ENCODE data around the gene LMTK3. TPM values are rescaled to one million over a fixed set of nuclear protein-coding genes. Genes with fewer than 3 reads are reported as not detected.

The LMTK3 gene
- total and polyA plus RNA-seq, 9 of the 15 experiments (the other 6 are each of a cell fraction or from before 2014, with no cell fraction given), result 0.35 to 12.3 (median 2.0) TPM; not detected in 2

- no peak for TF ChIP-seq JUN (IDR thresholded peaks at IDR 0.05; ENCODE audit: borderline replicate concordance, low read depth, low read length)
- no peak for TF ChIP-seq JUN (CRISPR knock-in tag; IDR thresholded peaks at IDR 0.05; ENCODE audit: borderline replicate concordance)
- TF ChIP-seq ZNF277 (CRISPR knock-in tag; IDR thresholded peaks at IDR 0.05; ENCODE audit: borderline replicate concordance), result no peak
- no peak for TF ChIP-seq THAP7 (CRISPR knock-in tag; IDR thresholded peaks at IDR 0.05)
- no peak for TF ChIP-seq FOXA3 (CRISPR knock-in tag; conservative IDR thresholded peaks at IDR 0.05 in 1 of 2, IDR thresholded peaks at IDR 0.05 in 1 of 2)
- TF ChIP-seq ATF3 (IDR thresholded peaks at IDR 0.05), result no peak
- no peak for TF ChIP-seq ATF3 (CRISPR knock-in tag; conservative IDR thresholded peaks at IDR 0.05)
- TF ChIP-seq YY1 (IDR thresholded peaks at IDR 0.05; ENCODE audit: borderline replicate concordance in 1 of 3, control insufficient read depth in 1 of 3, extremely low read depth in 1 of 3, insufficient read depth in 3 of 3, insufficient read length in 1 of 3, insufficient replicate concordance in 2 of 3, low read depth in 1 of 3, low read length in 2 of 3), result peak; percentile 29 to 86 (median 83)
- TF ChIP-seq RAD51 (IDR thresholded peaks at IDR 0.05; ENCODE audit: borderline replicate concordance, low read depth), result no peak
- TF ChIP-seq SP1 (CRISPR knock-in tag; IDR thresholded peaks at IDR 0.05), result peak; percentile 98
- peak; percentile 89 for TF ChIP-seq ATF7 (IDR thresholded peaks at IDR 0.05)
- TF ChIP-seq SP2 (IDR thresholded peaks at IDR 0.05; ENCODE audit: extremely low read depth, low read depth, low read length, poor library complexity, severe bottlenecking), result peak; percentile 90
- TF ChIP-seq HDGF (IDR thresholded peaks at IDR 0.05), result no peak; the same call in 1 of the 2 replicates
- no peak for TF ChIP-seq NR2C1 (IDR thresholded peaks at IDR 0.05)
- TF ChIP-seq NR2C1 (tag; IDR thresholded peaks at IDR 0.05), result no peak
- TF ChIP-seq ZBTB12 (CRISPR knock-in tag; IDR thresholded peaks at IDR 0.05), result peak; percentile 31; the same call in 1 of the 2 replicates
- no peak for TF ChIP-seq LCOR (CRISPR knock-in tag; IDR thresholded peaks at IDR 0.05)
- TF ChIP-seq NEUROD1 (IDR thresholded peaks at IDR 0.05; ENCODE audit: borderline replicate concordance, low read depth, low read length, partially characterized antibody), result peak; percentile 95
- no peak for TF ChIP-seq ELF4 (CRISPR knock-in tag; IDR thresholded peaks at IDR 0.05)
- TF ChIP-seq MAFF (IDR thresholded peaks at IDR 0.05; ENCODE audit: low read length), result no peak
- peak; percentile 97 for TF ChIP-seq MBD2 (IDR thresholded peaks at IDR 0.05; ENCODE audit: borderline replicate concordance, low read depth)
- peak; percentile 82 for TF ChIP-seq CREM (IDR thresholded peaks at IDR 0.05; ENCODE audit: low read depth)
- TF ChIP-seq MCM7 (IDR thresholded peaks at IDR 0.05), result no peak
Observed at GRCh38 chr19:48468772-48469288, 42.8 kb downstream of the LMTK3 start (continued).
